GM23248 (cell line): ENCODE measurements around the gene CHCHD3. TPM values are rescaled to one million over a fixed set of nuclear protein-coding genes. Genes with fewer than 3 reads are reported as not detected.
A peak's percentile ranks its signal among the peaks of the same experiment; 100 is the strongest.

Experiments used
- DNase-seq: peaks from one replicate; pipeline ENCODE4 v3.0.0-alpha.2; 2015
- H2AFZ ChIP-seq: fragments of 200-600 bp; sonication (generic); 2 replicates; pipeline ENCODE4 v1.6.1; 2016; ENCODE audit warnings: antibody characterized with exemption
- H3F3A ChIP-seq: fragments of 200-600 bp; sonication (generic); 2 replicates; pipeline ENCODE4 v1.6.1; 2016; ENCODE audit warnings: mild to moderate bottlenecking, antibody characterized with exemption, mixed run types; ENCODE audit not compliant: insufficient read depth
- H3K27ac ChIP-seq: fragments of 200-600 bp; sonication (generic); 2 replicates; pipeline ENCODE4 v1.5.1; 2016; ENCODE audit warnings: mild to moderate bottlenecking
- H3K27me3 ChIP-seq: fragments of 200-600 bp; sonication (generic); replicated peaks from 2 replicates; pipeline ENCODE4 v1.6.1; 2016; ENCODE audit warnings: mild to moderate bottlenecking; ENCODE audit not compliant: insufficient read depth
- H3K36me3 ChIP-seq: fragments of 200-600 bp; sonication (generic); 2 replicates; pipeline ENCODE4 v1.6.1; 2016; ENCODE audit warnings: low read depth, mild to moderate bottlenecking
- H3K4me1 ChIP-seq: fragments of 200-600 bp; sonication (generic); 2 replicates; pipeline ENCODE4 v1.6.1; 2016; ENCODE audit warnings: mild to moderate bottlenecking; ENCODE audit not compliant: insufficient read depth
- H3K4me2 ChIP-seq: fragments of 200-600 bp; sonication (generic); one replicate; pipeline ENCODE4 v1.6.1; 2016; ENCODE audit warnings: mild to moderate bottlenecking; ENCODE audit not compliant: unreplicated experiment
- H3K4me3 ChIP-seq: fragments of 200-600 bp; sonication (generic); 2 replicates; pipeline ENCODE4 v1.5.1; 2016; ENCODE audit warnings: mild to moderate bottlenecking
- H3K79me2 ChIP-seq: fragments of 200-600 bp; sonication (generic); 2 replicates; pipeline ENCODE4 v1.6.1; 2016; ENCODE audit warnings: mild to moderate bottlenecking; ENCODE audit not compliant: insufficient read depth
- H3K9ac ChIP-seq: fragments of 200-600 bp; sonication (generic); 2 replicates; pipeline ENCODE4 v1.6.1; 2016; ENCODE audit warnings: mild to moderate bottlenecking
- H3K9me2 ChIP-seq: fragments of 200-600 bp; sonication (generic); 2 replicates; pipeline ENCODE4 v1.6.1; 2016; ENCODE audit warnings: mixed run types, mild to moderate bottlenecking, moderate library complexity; ENCODE audit not compliant: insufficient read depth
- H3K9me3 ChIP-seq: fragments of 200-600 bp; sonication (generic); one replicate; pipeline ENCODE4 v1.6.1; 2017; ENCODE audit warnings: low read depth
- H4K20me1 ChIP-seq: fragments of 200-600 bp; sonication (generic); 2 replicates; pipeline ENCODE4 v1.6.0; 2016; ENCODE audit not compliant: insufficient read depth
- EZH2 ChIP-seq: fragments of 200-600 bp; sonication (generic); IDR thresholded peaks from 2 replicates; pipeline ENCODE4 v1.6.1; 2018; ENCODE audit warnings: antibody characterized with exemption, mild to moderate bottlenecking; ENCODE audit not compliant: insufficient read depth, poor library complexity, severe bottlenecking
- EZH2phosphoT487 ChIP-seq: fragments of 200-600 bp; sonication (generic); IDR thresholded peaks from 2 replicates; pipeline ENCODE4 v1.6.1; 2018; ENCODE audit warnings: antibody characterized with exemption, moderate library complexity, mild to moderate bottlenecking, low read depth; ENCODE audit not compliant: insufficient read depth
- WGBS, 2 experiments: methylation state at CpG; one replicate each; pipeline ENCODE4 v1.1.6; 2015 to 2017; ENCODE audit warnings: low lambda C conversion rate in 2 of 2, low coverage in 1 of 2; ENCODE audit errors: missing lambda C conversion rate in 2 of 2; 5-methylcytosine and 5-hydroxymethylcytosine counted together
- in situ Hi-C: fragments of 300-500 bp; cut with MboI; formaldehyde crosslinking; loops from 2 replicates; pipeline ENCODE4 v1.15.0; 2020
- polyA plus RNA-seq: library from polyadenylated mRNA; unstranded; fragments of >200 nt; fragmentation: Nextera tagmentation; extraction: Ambion mirVana; gene quantifications from 2 replicates; pipeline ENCODE4 v1.2.1, GENCODE V29; 2016
- total RNA-seq: library from RNA; depleted of rRNA; stranded (reverse); fragments of >200 nt; shearing (Covaris generic); gene quantifications from 2 replicates; pipeline ENCODE4 v1.2.3, GENCODE V29; 2014

Gene CHCHD3
- total and polyA plus RNA-seq, 2 experiments from 2014 or later, result 43.7 to 66.1 TPM

DNA sequence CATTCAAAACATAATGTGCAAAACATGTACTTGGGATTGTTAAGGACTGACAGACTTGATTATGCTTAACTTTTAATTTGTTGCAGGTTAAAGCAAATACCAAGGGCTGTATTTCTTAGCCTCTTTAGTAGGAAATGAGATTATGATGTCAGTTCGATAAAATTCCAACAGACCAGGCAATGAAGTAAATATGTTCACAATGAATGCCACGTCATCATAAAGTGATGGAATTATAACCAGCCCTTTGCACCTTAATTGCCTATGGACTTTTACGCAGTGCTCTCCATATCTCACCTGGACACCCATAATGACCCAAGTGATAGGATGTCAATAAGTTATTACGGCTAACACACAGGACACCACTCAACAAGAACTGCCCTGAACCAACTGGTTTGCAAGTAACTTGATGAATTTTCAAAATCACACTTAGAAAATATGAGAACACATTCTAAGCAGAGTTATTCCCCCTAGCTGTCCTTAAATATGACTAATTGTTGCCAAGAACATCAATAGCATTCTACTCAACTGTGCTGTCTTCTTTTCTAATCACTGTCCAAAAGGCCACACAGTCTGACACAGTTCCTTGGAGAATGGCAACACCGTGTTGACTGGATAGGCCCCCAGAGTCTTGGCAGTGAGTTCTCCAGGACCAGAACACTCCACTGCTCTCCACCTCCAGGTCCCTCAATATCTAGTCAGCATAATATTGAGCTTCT is 115.0 kb downstream of the CHCHD3 start:
- Histone ChIP-seq H2AFZ (no peak overlapping the region), H4K20me1 (no peaks in the 10 kb centered on the region), H3K36me3 (no peaks in the 10 kb centered on the region), H3K9ac (no peak overlapping the region), H3K27me3 (no peaks in the 10 kb centered on the region), H3K27ac (no peak overlapping the region; the same call in 1 of the 2 replicates), H3K79me2 (peaks cover 19% of the 10 kb centered on the region), H3K9me3 (no peaks in the 10 kb centered on the region), H3K4me1 (no peaks in the 10 kb centered on the region), H3F3A (no peaks in the 10 kb centered on the region), H3K9me2 (no peaks in the 10 kb centered on the region), H3K4me3 (no peak overlapping the region), H3K4me2 (no peak overlapping the region)
- peak; percentile 10 for DNase-seq
- in situ Hi-C loops, result no loop called here
- TF ChIP-seq EZH2phosphoT487, result no peak
- no peak for TF ChIP-seq EZH2
- WGBS, 2 experiments, result 64 to 72% methylated on average over 5 of the region's 5 CpGs

DNA sequence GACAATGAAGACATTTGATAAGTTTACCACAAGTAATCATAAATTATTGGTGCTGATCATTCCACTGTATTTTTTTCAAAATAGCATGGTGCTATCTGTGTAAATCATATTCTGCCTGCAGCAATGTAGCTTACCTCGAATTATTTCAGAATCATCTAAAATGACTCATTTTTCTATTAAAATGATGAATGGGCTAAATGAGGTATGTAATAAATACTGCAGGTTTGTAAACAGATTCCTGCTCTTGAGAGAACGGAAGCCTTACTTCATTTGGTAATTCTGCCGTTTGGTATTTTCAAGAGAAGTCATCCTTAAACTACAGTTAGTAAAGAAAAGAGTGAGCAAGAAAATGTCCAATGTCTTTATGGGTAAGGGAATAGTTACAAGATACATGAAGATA is 115.9 kb downstream of the CHCHD3 start:
- Histone ChIP-seq H3K4me3 (no peak overlapping the region), H3K4me1 (no peaks in the 10 kb centered on the region), H3K9me3 (no peaks in the 10 kb centered on the region), H3K4me2 (no peak overlapping the region), H2AFZ (no peak overlapping the region), H3K36me3 (no peaks in the 10 kb centered on the region), H3K9ac (no peak overlapping the region), H3F3A (no peaks in the 10 kb centered on the region), H3K9me2 (no peaks in the 10 kb centered on the region), H3K79me2 (peaks cover 19% of the 10 kb centered on the region), H3K27me3 (no peaks in the 10 kb centered on the region), H4K20me1 (no peaks in the 10 kb centered on the region), H3K27ac (no peak overlapping the region)
- WGBS, 2 experiments, result 95 to 99% methylated on average over 3 of the region's 3 CpGs
- no peak for DNase-seq
- TF ChIP-seq EZH2phosphoT487, result no peak
- TF ChIP-seq EZH2, result no peak
- in situ Hi-C loops, result no loop called here

DNA sequence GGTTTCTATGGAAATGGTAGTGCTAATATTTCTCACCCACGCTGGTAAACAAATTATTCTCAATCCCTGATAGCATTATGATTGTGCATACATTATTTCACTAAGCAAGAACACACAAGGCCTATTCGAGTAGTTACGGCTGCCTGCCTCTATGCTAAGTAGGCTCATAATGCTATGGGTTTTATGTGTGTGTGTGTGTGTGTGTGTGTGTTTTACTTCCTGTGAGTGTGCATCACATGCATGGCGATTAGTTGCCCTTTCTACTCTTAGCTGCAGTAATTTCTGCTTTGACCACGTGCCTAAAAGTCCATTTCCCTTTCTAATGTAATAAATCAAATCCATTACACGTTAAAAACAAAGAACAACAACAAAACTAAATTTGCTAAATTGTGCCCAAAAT is 117.0 kb downstream of the CHCHD3 start:
- Histone ChIP-seq H3K27me3 (no peaks in the 10 kb centered on the region), H3K4me1 (no peaks in the 10 kb centered on the region), H3K27ac (no peak overlapping the region), H3K4me3 (no peak overlapping the region), H3K79me2 (peaks cover 19% of the 10 kb centered on the region), H3K36me3 (no peaks in the 10 kb centered on the region), H3K9ac (no peak overlapping the region), H3K9me3 (no peaks in the 10 kb centered on the region), H3K4me2 (no peak overlapping the region), H2AFZ (no peak overlapping the region), H3F3A (no peaks in the 10 kb centered on the region), H4K20me1 (no peaks in the 10 kb centered on the region), H3K9me2 (no peaks in the 10 kb centered on the region)
- in situ Hi-C loops, result no loop called here
- TF ChIP-seq EZH2 (no peak), EZH2phosphoT487 (no peak)
- no peak for DNase-seq
- 92% methylated on average over 6 of the region's 6 CpGs for WGBS, 2 experiments

DNA sequence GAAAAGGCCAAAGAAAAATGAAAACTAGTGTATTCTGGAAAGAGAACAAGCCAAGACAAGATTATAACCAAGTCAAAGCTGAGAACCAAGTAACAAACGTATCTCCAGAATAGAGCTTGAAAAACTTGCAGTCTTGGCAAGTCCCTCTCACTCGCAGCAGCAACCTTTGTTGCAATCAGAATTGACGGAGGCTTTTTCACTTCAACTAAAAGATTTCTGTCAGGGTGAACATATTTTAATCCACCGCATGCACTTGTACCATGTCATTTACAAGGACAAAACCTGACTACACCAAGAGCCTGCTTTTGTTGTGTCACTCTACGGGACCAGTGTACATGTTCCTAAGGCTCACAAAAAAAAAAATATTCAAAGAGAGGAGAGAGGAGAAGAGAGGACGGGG is 122.0 kb downstream of the CHCHD3 start:
- H3K4me3 ChIP-seq, result no peak overlapping the region
- no peak overlapping the region for H2AFZ ChIP-seq
- H3K4me2 ChIP-seq, result no peak overlapping the region
- WGBS, 2 experiments, result 96 to 97% methylated on average over 6 of the region's 6 CpGs
- H3K27ac ChIP-seq, result no peak overlapping the region
- no peak for DNase-seq
- no peaks in the 10 kb centered on the region for H3K4me1 ChIP-seq
- no peaks in the 10 kb centered on the region for H3K36me3 ChIP-seq
- no peaks in the 10 kb centered on the region for H3F3A ChIP-seq
- H3K27me3 ChIP-seq, result no peaks in the 10 kb centered on the region
- TF ChIP-seq EZH2phosphoT487, result no peak
- no peak for TF ChIP-seq EZH2
- no peaks in the 10 kb centered on the region; the same call in 1 of the 2 replicates for H4K20me1 ChIP-seq
- in situ Hi-C loops, result no loop called here
- H3K9me2 ChIP-seq, result no peaks in the 10 kb centered on the region
- peaks cover 16% of the 10 kb centered on the region; the same call in 1 of the 2 replicates for H3K79me2 ChIP-seq
- no peak overlapping the region for H3K9ac ChIP-seq
- no peaks in the 10 kb centered on the region for H3K9me3 ChIP-seq
